Right ventricle myocardium superior (tissue), 1 donor: Measurements from ENCODE around the gene ARMC5. TPM values are rescaled to one million over a fixed set of nuclear protein-coding genes. Genes with fewer than 3 reads are reported as not detected.
"Not testable (repeated sequence)": the region's sequence is repeated elsewhere in the genome, so short reads cannot be mapped to it uniquely, and the experiment has no call there.

Experiments
- ATAC-seq: fragments of 200-7000 bp; cut with Tn5 transposase; one replicate; pipeline ENCODE4 v1.9.1; 2020; ENCODE audit warnings: mild to moderate bottlenecking; ENCODE audit not compliant: poor library complexity
- DNase-seq: peaks from one replicate; pipeline ENCODE4 v3.0.0-alpha.2; 2020
- intact Hi-C: fragments of 100-400 bp; cut with DNase I; formaldehyde crosslinking; loops from one replicate; pipeline ENCODE4 v1.11.2; 2022
- long read RNA-seq: library from polyadenylated mRNA; unstranded; transcript quantifications from one replicate; pipeline ENCODE4 v2.0.0, GENCODE V29; 2021
- total RNA-seq: library from RNA; stranded (reverse); fragmentation: NEBNext Ultra II Directional; extraction: Animal tissue kit (Norgen Biotek cat#: 25700); gene quantifications from one replicate; pipeline ENCODE4 v1.2.1, GENCODE V29; 2021
- donor health status: DM: no; HTN: yes; CAD: no; lungs with severe emphysema.

The ARMC5 gene, protein sequence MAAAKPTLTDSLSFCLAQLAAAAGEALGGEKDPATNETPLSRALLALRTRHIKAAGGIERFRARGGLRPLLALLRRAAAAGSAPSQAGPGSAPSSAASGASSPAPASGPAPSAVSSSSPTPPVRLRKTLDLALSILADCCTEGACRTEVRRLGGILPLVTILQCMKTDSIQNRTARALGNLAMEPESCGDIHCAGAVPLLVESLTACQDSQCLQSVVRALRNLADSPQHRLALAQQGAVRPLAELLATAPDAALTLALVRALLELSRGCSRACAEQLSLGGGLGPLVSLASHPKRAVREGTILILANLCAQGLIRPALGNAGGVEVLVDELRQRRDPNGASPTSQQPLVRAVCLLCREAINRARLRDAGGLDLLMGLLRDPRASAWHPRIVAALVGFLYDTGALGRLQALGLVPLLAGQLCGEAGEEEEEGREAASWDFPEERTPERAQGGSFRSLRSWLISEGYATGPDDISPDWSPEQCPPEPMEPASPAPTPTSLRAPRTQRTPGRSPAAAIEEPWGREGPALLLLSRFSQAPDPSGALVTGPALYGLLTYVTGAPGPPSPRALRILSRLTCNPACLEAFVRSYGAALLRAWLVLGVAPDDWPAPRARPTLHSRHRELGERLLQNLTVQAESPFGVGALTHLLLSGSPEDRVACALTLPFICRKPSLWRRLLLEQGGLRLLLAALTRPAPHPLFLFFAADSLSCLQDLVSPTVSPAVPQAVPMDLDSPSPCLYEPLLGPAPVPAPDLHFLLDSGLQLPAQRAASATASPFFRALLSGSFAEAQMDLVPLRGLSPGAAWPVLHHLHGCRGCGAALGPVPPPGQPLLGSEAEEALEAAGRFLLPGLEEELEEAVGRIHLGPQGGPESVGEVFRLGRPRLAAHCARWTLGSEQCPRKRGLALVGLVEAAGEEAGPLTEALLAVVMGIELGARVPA
- 5.8 TPM for total RNA-seq
- long read RNA-seq, transcript ARMC5-201 (6 exons, 3,612 nt), result major isoform, 24 of 37 reads
- long read RNA-seq, partial matches to known transcripts, result 8 of 37 reads
- long read RNA-seq, other reads (novel, unspliced or antisense), result 2 of 37 reads

DNA sequence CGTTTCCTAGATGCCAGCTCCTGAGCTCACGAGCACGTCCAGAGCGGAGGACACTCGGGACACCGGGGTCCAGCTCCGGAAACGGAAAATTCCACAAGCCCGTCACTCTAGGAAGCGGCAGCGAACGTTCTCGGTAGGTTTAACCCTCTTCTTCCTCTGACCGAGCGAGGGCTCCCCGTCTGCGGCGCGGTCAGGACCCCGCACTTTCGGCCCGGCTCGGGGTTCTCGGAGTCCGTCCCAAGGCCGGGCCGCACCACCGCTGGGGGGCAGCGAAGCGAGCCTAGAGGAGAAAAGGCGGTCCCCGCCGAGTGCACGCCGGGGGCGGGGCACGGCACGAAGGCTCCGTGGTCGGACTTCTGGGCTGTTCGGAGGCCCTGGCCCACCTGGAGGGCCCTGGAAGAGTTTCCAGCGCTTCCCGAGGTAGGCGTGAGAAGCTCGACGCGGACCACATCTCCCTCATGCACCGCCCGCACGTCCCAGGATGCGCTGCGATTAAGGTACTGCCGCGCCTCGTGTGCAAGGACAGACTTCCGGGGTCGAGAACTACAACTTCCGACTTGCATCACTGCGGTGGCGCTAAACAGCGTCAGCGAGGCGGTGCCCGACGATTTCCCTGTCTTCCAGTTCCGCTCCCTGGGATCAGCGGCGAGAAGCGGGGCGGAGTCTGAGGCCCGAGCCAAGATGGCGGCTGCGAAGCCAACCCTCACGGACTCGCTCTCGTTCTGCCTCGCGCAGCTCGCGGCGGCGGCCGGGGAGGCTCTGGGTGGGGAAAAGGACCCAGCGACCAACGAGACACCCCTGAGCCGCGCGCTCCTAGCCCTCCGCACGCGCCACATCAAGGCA is at the start of gene ARMC5:
Gene ARMC5 (plus strand): TSS at position 658 of the 843 bp plus-strand sequence. CDS start 24 bp downstream, at position 682.
- intact Hi-C loops, result no loop called here
- peak; percentile 90 for ATAC-seq
- peak; percentile 98 for DNase-seq

DNA sequence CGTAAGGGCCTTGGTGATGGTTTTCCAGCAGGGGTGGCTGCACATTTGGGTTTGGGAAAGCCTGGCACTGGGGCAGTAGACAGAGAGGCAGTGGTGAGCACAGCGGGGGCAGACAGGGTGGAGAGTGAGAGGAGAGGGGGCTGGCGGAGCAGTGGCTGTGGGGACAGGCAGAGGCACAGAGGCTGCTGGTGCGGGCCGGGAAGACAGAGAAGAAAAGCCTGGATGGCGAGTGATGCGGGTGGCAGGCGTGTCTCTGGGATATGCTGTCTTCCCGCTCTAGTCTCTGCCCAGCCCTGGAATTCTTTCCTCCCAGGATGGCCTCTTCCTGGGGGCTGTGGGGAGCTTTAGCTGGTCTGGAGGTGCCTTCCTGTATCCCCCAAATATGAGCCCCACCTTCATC is 49.2 kb upstream of the ARMC5 start:
- no peak for DNase-seq
- intact Hi-C loops, result no loop called here
- ATAC-seq, result no peak

DNA sequence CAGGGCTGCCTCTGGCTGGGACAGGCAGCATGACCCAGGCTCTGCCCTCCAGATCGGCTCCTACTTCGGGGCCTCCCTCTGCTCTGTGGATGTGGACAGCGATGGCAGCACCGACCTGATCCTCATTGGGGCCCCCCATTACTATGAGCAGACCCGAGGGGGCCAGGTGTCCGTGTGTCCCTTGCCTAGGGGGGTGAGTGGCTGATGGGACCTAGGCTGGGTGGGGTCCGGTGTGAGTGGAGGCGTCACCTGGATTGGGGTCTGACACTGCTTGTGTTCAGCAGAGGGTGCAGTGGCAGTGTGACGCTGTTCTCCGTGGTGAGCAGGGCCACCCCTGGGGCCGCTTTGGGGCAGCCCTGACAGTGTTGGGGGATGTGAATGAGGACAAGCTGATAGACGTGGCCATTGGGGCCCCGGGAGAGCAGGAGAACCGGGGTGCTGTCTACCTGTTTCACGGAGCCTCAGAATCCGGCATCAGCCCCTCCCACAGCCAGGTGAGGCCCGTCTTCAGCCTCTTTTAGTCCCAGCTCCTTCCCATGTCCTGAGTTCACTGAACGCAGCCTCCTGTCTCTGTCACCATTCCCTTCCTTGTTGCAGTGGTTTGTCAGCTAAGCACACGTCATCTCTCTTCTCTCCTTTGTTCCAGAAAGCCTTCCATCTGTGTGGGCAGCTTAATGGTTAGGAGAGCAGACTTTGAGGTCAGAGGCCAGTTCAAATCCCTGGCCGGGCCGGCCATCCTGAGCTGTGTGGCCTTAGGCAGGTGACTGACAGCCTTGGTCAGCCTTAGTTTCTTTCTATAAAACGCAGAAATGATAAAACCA is 48.1 kb upstream of the ARMC5 start:
- intact Hi-C loops, result no loop called here
- ATAC-seq (no peak), DNase-seq (no peak)

DNA sequence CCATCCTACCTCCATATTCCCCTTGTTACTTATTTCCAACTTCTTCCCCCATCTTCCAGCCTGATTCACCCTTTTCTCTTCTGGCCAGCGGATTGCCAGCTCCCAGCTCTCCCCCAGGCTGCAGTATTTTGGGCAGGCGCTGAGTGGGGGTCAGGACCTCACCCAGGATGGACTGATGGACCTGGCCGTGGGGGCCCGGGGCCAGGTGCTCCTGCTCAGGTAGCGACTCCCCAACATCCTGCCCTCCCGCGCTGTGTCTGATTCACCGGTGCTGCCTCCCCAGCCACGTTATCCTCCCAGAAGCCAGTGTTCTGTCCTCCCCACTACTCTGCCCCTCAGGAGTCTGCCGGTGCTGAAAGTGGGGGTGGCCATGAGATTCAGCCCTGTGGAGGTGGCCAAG is 46.6 kb upstream of the ARMC5 start:
- DNase-seq (no peak), ATAC-seq (no peak)
- intact Hi-C loops, result no loop called here

DNA sequence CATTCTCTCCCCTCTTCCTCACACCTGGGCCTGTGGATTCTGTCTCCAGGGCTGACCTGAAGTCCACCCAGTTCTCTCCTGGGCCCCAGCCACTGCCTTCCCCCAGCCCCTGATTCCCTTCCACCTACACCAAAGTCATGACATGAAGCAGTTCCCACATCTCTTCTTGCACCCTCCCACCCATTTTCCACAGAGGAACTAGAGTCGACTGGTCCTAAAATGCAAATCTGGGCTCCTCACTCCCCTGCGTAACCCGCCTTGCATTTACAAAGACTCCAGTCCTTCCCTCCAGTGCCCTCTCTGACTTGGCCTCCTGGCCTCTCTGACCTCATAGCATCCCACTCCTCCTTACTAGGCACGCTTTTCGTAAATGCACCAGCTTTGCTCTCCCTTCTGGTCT is 45.9 kb upstream of the ARMC5 start:
- no peak for DNase-seq
- no peak for ATAC-seq
- intact Hi-C loops, result no loop called here

DNA sequence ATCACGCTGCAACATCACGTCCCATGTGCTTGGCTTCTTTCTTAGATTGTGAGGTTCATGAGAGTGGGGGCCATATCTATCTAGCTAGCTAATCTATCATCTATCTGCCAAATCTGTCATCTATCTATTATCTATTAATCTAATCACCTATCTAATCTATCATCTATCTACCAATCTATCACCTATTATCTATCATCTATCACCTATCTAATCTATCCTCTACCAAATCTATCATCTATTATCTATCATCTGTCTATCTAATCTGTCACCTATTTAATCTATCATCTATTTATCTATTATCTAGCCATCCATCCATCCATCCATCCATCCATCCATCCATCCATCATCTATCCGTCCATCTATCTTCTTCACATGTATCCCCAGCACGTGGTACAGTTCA is 45.4 kb upstream of the ARMC5 start:
- intact Hi-C loops, result no loop called here
- DNase-seq (no peak), ATAC-seq (no peak)

DNA sequence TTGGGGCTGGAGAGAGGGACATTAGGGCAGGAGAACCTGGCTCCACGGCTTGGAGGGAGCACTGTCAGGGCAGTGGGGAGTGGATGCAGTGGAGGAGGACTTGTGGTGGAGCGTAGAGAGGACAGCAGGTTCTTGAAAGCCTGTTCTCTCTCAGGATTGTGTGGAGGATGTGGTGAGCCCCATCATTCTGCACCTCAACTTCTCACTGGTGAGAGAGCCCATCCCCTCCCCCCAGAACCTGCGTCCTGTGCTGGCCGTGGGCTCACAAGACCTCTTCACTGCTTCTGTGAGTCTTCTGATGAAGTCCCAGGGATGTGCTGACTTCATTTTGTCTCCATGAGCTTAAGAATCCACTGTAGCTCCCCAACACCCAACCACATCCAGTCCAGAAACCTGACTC is 44.6 kb upstream of the ARMC5 start:
- intact Hi-C loops, result no loop called here
- ATAC-seq (no peak), DNase-seq (no peak)

DNA sequence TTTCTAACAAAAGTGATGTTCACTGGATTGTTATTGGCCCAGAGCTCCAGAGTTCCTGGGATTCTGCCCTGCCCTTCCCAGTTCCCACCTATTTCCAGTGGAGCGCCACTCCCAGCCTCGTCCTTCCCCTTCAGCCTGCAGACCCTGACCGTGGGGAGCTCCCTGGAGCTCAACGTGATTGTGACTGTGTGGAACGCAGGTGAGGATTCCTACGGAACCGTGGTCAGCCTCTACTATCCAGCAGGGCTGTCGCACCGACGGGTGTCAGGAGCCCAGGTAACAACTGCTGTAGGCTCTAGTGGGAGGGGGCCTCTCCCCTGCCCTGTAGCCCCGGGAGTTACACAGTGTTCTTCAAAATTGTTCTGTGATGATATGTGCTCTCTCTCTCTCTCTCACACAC is 42.9 kb upstream of the ARMC5 start:
- intact Hi-C loops, result no loop called here

DNA sequence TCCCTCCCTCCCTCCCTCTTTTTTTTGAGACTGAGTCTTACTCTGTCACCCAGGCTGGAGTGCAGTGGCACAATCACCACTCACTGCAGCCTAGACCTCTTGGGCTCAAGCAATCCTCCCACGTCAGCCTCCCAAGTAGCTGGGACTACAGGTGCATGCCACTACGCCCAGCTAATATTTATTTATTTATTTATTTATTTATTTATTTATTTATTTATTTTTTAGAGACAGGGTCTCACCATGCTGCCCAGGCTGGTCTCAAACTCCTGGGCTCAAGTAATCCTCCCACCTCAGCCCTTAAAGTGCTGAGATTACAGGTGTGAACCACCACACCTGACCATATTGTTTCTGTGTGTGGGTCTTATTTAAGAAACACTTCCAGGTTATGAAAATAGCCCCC is 42.3 kb upstream of the ARMC5 start:
- ATAC-seq, DNase-seq, intact Hi-C loops: not testable (repeated sequence)

More for the DNA sequence above, 42.9 kb upstream of the ARMC5 start:
- ATAC-seq (no peak), DNase-seq (no peak)

DNA sequence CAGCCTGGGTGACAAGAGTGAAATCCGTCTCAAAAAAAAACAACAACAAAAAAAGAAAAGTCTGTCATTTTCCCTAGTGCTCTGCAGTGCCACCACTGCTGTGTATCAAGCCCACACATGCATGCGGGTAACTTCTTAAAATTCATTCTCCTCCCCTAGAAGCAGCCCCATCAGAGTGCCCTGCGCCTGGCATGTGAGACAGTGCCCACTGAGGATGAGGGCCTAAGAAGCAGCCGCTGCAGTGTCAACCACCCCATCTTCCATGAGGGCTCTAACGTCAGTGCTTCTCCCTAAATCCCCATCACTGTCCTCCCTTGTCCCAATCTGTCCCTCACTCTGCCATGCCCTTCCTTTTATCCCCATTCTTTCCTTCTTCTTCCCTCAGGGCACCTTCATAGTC is 41.4 kb upstream of the ARMC5 start:
- intact Hi-C loops, result no loop called here
- no peak for DNase-seq
- ATAC-seq, result no peak

DNA sequence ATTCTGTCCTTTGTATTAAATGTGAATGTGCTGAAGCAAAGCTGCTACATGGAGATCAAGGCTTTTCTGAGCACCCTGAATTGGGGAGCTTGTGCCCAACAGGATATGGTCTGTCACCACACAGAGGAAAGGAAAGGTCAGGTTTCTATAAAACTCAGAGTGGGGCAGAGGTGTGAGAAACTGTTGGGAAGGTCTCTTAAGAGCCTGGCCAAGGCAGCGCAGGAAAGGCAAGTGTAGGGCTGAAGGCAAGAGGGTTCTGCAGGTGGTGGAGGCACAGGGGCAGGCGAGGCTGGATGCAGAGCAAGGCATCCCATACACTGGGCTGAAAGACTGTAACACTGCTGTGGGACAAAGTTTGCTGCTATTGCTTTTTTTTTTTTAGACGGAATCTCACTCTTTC is 39.3 kb upstream of the ARMC5 start:
- intact Hi-C loops, result no loop called here
- no peak for DNase-seq
- no peak for ATAC-seq

DNA sequence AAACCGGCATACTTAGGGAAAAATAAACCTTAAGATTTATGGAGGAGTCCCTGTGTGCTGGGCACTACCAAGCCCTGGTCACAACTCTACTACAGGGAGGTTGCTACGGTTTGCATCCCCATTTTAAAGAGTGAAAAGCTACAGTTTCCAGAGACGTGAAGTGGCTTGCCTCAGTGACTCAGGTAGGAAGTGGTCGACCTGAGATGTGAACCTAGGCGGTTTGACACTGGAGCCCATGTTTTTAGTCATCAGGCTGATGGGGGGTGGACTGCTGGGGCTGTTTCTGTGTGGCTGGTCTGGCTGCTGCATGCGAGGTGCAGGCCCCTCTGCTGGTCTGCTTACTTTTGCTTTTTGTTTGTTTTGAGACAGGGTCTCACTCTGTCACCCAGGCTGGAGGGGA is 37.7 kb upstream of the ARMC5 start:
- intact Hi-C loops, result no loop called here
- no peak for DNase-seq
- no peak for ATAC-seq

DNA sequence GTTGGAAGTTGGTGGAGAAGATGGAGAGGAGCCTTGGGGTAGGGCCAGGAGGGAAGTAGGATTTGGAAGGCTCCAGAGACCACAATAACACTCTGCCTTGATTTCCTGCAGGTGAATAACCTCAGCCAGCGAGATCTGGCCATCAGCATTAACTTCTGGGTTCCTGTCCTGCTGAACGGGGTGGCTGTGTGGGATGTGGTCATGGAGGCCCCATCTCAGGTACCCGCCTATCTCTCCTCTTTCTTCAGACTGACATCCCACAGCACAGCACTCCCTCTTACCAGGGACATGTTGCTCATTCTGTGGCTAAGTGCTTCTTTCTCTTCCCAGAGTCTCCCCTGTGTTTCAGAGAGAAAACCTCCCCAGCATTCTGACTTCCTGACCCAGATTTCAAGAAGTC is 36.1 kb upstream of the ARMC5 start:
- ATAC-seq (peak; percentile 11), DNase-seq (no peak)
- intact Hi-C loops, result no loop called here

DNA sequence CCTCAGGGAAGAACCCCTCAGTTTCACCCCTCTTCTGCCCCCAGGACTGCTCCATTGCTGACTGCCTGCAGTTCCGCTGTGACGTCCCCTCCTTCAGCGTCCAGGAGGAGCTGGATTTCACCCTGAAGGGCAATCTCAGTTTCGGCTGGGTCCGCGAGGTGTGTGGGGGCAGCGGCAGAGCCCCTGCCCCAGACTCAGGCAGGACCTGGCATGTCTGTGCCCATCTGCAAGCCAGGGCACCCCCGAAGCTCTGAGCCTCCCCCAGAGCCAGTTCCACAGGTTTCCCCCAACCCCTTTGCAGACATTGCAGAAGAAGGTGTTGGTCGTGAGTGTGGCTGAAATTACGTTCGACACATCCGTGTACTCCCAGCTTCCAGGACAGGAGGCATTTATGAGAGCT is 35.5 kb upstream of the ARMC5 start:
- ATAC-seq (peak; percentile 4), DNase-seq (no peak)
- intact Hi-C loops, result no loop called here

DNA sequence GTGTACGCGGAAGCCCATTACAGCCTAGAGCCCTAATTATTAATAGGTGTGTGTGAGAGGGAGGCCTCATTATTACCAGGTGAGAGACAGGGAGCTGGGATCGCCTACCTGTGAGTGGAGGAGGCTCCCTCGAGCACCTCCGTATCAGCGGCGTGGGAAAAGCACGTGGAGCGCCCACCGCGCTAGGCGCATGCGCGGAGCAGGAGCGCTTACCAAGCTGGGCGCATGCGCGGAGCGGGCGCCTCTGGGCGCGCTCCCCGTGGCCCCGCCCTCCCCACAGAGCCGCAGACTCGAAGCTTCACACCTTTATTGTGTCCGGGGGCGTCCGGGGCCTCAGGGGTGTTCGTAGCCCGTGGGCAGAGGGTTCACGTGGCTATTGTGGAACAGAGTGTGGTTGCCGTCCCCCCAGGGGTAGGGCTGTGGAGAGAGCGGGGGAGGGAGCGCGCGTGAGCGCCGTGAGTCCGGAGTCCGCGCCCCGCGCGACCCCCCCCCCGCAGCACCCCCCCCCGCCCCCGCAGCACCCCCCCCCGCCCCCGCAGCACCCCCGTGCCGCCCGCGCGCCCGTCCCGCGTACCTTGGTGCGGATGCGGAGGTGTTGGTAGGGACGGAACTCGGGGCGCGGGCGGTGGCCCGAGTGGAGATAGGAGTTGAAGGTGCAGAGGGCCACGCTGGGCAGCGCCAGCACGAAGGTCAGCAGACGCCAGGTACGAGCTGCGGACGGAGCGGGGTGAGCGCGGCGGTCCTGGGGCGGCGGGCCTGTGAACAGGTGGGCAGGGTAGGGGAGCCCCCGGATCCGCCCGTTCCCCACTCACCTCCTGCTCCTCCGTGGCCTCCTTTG is 31.6 kb upstream of the ARMC5 start:
- intact Hi-C loops, result no loop called here
- DNase-seq, result peak; percentile 86
- peak; percentile 37 for ATAC-seq

DNA sequence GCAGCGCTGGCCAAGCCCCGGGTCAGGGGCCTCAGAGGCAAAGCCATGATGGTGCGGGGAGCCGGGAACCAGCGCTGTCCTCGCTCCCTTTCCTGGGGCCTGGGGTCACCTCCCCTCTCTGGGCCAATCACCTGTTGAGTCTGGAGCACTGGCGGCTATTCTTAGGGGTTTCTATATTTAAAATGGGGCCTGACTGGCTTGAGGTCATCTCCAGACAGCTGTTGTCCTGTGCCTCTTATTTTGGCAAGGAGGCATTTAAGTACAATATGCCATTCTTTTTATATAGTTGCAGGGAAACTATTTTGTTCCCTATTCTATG is 31.1 kb upstream of the ARMC5 start, which contains the start of gene COX6A2:
Gene COX6A2 (minus strand): TSS at position 82 of the 319 bp plus-strand sequence. CDS start 35 bp downstream, at position 47.
- DNase-seq (peak; percentile 71), ATAC-seq (peak; percentile 74)
- intact Hi-C loops, result no loop called here

DNA sequence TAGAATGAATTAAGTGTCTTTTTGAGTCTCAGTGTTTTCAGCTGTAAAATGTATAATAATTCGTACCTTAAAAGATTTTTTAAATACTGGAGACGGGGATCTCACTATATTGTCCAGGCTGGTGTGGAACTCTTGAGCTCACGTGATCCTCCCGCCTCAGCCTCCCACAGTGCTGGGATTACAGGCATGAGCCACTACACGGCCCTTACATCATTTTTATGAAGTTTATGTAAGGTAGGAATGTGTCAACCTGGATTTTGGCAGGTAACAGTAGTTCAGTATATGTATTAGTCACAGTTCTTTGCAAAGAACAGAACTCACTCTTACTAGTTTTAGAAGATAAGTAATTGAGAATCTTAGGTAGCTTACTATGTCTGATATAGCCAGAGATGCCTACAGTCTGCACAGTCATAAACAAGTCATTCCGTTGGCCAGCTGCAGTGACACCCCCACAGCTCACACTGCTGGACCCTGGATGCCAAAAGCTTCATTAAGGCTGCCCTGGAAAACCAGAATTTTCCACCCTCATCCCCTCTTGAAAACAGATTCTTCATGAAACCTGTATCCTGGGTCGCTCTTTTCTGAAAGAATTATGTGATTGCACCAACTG is 30.6 kb upstream of the ARMC5 start:
- peak; percentile 10 for ATAC-seq
- no peak for DNase-seq
- intact Hi-C loops, result no loop called here
